Loucy (cell line): ENCODE measurements around the gene GLP2R.

Source experiments
- CTCF ChIP-seq: fragments of 200-600 bp; sonication (generic); conservative IDR thresholded peaks from 2 replicates; pipeline ENCODE4 v1.5.1; 2014; ENCODE audit warnings: mild to moderate bottlenecking, antibody characterized with exemption, low read length
- EZH2phosphoT487 ChIP-seq: fragments of 200-600 bp; IDR thresholded peaks from 2 replicates; pipeline ENCODE4 v1.6.1; 2018; ENCODE audit warnings: antibody characterized with exemption, mild to moderate bottlenecking, moderate library complexity, borderline replicate concordance

- TF ChIP-seq CTCF (no peak), EZH2phosphoT487 (no peak)
Measured at GRCh38 chr17:9837551-9838471, 12.1 kb downstream of the GLP2R start.
